Measurements from ENCODE around the gene ARSG.
A peak's percentile ranks its signal among the peaks of the same experiment; 100 is the strongest.
"Not testable (repeated sequence)": the region's sequence is repeated elsewhere in the genome, so short reads cannot be mapped to it uniquely, and the experiment has no call there.

Gene ARSG

DNA sequence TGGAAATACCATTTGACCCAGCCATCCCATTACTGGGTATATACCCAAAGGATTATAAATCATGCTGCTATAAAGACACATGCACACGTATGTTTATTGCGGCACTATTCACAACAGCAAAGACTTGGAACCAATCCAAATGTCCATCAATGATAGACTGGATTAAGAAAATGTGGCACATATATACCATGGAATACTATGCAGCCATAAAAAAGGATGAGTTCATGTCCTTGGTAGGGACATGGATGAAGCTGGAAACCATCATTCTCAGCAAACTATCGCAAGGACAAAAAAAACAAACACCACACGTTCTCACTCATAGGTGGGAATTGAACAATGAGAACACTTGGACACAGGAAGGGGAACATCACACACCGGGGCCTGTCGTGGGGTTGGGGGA is 9.3 kb upstream of the ARSG start:
- DNase-seq: not testable (repeated sequence)

DNA sequence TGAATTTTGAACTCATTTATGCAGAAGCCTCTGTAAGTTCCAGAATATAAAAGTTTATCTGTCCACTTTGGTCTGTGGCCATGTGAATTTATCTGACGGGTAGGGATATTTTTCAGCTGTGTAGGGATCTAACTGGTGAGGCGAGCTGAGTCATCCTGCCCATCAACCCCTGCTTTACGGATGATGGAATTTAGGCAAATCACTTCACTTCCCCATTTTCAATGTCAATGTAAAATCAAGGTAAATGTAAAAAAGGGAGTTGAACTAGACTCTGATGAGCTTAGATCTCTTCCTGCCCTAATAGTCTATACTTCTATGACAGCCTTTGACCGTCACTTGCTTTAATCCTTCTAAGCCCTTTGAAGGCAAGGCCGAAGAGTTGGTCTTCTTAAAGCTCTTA is 2.9 kb upstream of the ARSG start:
- no peak for DNase-seq

DNA sequence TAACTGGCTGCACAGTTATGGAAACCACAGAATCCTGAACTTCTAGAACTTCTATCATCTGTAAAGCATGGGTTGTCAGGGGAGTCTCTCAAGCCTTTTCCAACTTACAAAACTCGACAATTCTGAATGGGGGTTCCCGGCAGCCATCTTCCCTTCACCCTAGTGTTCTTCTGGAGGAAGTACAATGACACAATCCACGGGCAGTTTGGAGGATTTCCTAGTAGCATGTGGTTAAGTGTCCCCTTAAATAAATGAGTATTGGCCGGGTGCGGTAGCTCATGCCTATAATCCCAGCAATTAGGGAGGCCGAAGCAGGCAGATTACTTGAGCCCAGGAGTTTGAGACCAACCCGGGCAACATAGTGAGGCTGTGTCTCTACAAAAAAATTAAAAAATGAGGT is 2.5 kb upstream of the ARSG start:
- no peak for DNase-seq

DNA sequence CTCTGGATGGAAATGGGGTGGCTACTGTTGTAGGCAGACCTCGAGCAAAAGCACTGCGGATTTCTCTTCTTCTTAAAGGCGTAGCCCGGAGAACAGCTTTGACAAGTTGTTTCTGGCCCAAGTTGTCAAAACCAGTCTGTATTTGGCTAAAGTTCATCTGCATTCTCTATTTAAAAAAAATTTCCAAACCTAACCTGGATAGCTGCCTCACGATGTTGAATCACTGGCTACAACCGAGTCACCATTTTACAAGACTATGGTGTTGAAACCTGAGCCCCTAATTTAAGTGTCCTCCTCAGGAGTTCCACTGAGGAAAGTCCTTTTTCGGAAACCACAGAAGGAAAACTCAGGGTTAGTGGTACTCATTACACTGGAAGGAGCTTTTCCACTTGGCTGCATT is 1.8 kb upstream of the ARSG start:
- DNase-seq: no peak

DNA sequence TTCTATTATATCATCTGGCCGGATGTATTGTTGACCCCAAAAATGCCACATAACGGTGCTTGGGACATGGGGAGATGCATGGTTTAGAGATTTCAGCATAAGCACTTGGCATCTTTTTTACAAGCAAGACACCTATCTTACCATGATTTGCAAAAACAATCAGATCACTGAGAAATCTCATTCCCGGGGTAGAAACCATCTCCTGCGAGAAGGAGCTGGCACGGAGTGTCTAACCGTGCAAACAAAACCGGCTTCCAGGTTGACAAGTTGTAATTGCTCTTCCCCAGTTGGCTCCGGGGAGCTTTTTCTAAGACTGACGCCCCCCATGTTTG is 1.4 kb upstream of the ARSG start:
- DNase-seq: no peak

DNA sequence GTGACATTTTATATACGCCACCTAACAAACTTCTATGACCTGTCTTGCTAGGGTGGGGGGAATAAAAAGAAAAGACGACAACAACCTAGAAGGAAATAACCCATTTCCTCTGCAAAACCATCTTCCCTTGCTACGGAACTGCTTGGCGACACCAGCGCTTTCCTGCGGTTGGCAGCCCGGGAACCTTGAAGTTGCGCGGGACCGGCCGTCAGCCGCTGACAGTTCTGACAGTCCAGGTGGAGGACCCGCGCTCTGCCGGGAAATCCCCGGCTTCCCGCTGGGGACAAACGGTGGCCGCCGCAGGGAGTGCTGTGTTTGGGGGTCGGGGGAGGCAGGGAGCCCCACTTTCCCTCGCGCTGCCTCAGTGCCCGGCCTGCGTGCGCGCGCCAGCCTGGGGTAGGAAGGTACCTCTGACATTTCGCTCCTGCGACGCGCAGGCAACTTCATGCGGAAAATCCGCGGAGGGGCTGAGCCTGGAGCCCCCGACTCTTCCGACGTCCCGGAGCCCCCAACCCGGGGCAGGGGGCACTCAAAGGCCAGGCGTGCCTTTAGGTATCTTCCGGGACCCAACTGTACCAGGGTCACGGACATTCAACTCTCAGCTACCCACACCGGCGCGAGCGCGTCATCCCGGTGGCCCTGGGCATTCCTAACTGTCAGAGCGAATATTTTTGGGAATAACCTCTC is 884 bp upstream of the ARSG start:
- DNase-seq: no peak

DNA sequence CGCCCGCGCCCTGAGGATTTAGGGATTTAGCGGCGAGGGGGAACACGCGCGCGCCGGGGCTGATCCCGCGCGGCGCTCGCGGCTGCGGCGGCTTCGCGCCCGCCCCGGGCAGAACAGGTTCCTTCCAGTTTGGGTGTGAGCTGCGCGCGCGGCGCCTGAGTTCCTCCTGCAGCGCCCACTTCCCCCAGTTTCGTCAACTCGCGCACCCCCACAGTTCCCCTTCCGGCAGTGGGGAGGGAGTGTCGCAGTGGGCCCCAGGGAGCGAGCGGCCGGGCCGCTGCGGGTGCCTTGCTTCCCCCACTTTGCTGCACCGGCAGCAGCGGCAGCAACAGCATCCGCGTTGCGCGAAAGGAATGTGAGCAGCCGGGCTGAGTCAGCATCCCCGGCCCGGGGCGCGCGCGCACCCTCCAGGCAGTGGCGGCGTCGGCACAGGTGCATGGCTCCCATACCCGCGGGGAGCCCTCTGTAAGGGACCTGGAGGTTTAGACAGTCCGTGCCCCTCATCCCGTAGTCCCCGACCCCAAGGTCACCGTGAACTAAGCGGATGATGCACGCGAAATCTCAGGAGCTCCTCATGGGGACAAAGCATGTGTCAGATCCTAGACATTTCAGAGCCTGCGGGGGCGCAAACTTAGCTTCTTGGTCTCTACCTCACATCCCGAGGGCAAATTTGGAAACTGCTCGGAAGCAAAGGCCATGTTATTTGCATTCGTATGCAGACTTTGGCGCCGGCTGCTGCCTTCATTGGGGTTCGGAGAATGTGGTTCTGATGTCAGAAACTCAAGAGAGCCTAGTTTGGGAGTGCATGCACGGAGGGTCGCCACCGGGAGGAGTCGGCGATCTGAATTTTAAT is 767 bp downstream of the ARSG start:
- no peak for DNase-seq

DNA sequence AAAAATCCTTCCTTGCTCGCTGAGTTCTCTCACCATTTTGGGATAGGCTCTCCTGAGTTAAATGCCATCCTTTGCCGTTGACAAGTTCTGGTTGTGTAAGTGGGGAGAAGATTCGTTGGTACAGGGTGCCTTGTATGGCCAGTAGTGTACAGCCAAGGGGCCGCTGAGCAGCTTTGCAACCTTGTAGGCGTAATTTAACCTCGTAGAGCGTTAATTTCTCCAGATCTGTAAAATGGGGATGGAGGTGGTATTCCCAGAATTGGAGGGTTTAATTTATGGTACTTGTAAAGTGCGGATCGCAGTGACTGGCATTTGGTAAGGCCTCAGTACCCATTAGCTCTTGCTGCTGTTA is 1.4 kb downstream of the ARSG start:
- no peak for DNase-seq

DNA sequence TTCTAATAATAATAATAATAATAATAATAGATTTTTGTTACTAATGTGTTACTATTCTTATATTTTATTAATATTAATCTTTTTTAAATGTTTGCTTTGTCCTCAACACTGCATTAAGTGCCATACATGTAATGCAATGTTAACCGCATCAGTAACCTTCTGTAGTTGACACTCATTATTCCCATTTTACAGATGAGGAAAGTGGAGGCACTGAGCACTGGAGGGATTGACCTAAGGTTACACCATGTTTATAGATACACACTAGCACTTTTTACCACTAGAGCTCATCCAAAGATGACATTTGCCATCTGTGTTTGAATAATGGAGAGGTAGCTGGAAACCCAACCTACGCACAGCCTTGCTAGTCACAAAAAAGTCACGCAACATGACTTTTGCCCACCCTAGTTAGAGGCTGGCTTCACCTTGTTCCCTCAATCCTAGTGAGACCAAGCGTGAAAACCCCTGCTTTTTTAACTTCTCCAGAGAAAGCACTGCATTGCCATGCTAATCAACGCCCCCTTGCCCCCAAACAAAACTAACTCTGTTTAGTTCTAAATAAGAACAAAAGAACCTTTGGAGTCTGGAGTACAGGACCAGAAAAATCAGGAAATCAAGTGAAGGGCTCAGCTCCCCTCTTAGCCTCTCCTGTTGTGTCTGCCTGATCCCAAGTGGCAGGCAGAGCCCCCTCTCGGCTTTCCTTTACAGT is 2.3 kb downstream of the ARSG start:
- no peak for DNase-seq

DNA sequence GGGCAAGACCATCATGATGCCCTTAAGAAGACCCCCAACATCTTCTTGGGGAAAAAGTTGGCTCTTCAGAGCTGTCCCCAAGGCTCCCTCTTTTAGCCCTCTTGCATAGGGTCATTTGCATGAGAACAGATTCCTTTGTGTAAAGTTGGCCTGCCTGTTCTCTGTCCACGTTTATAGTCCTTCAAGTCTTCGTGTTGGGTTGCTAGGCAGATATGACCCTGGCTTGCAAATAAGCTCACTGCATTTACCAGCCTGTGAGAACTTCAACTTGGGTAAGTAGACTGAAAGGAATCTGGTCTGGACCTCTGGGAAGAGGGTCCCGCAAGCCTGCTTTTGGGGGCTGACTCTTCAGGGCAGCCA is 2.9 kb downstream of the ARSG start:
- DNase-seq: no peak

DNA sequence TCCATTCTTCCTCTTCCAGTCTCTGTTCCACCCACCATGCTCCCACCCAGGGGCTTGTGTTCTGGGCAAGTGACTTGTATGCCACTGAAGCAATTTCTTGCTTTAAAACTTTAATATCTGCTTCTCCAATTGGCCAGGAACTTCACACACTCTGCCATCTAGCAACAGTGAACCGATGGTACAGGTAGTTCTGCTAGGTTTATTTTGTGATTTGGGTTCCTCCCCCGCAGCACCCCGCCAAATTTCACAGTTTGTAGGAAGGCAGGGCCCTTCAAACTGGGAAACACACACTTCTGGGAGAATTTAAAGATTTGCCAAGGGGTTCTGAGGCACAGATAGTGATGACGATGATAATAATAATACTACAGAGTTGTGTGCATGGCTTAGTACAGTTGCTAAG is 3.3 kb downstream of the ARSG start:
- no peak for DNase-seq

DNA sequence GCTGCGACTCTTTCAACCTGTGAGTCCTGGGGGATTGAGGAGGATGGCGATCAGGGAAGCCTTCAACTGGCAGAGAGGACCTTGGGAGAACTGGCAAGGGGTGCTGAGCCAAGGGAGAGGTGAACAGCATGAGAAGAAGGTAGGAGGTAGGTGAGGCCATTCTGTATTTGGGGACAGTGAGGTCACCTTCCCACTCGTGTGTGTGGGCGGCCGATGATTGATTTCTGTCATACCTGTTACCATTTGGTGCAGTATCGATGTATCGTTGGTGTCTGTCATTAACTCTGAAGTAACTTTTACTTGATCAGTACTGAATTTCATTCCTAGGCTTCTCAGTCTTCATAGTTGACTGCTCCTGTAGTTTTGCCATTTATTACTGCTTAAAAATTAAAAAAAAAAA is 3.8 kb downstream of the ARSG start:
- DNase-seq: no peak

DNA sequence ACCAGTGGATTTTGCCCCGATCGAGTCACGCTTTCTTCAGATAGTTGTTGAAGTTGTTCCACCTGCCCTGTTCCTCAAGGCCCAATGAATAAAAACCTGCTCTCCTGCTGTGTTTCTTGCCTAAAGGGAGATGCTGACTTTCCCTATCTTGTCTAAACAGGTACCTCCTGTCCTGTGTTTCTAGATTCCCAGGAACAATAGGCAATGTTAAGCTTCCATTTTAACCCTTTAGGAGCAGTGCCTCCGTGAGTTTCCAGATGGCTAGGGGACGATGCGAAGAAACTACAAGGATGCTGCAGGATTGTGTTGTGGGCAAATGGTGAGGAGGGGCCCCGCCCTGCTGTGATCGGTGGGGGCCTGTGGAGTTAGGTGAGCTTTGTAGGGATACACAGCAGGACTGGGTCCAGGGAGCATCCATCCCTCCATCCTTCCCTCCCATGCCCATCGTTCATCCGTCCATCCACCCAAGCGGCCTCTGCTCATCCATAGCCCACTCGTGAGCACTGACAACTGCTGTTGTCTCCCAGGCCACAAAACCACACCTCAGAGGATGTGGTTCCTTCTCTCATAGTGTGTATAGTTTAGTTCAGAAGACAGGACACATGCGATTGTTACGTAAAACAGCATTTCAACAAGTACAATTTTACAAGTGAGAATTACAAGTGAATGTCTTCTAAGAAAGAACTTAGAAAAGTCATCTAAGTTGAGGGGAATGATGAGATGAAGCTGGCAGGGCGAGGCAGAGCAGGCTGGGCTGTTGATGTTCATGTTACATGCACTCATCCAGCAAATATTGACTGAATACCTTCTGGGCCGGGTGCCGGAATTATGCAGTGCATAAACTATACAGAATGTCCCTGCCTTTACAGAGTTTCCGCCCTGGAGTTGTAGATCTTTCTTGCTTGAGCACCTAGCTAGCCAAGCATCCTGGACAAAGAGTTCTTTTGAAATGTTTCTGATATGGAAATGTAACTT is 5.2 kb downstream of the ARSG start:
- no peak for DNase-seq

DNA sequence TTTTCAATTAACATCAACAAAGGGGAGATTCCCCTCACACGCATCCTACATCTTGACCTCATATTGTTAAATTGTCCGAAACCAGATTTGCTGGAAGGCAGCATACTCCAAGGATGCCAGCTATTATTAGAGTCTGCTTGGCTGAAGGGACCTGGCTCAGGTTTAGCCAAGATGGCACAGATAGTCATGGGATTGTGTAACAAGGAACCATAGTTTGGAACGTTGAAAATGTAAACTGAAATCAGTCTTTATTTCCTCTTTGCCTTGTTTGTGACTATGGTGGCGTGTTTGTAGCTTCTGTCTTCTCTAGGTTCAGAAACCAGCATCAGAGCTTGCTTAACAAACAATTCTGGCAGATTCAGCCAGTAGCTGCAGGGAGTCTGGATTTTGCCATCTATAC is 5.9 kb downstream of the ARSG start:
- DNase-seq: no peak

DNA sequence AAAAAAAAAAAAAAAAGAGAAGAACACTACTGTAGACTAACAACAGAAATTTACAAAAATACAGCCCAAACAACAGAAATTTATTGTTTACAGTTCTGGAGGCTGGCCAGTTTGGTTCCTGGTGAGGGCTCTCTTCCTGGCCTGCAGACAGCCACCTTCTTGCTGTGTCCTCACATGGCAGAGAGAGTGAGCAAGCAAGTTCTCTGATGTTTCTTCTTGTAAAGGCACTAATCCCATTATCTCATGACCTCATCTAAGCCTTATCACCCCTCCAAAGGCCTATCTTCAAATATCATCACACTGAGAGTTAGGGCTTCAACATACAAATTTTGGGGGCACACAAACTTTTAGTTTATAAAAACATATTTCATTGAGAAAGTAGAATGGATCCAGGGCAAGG is 7.3 kb downstream of the ARSG start:
- no peak for DNase-seq

DNA sequence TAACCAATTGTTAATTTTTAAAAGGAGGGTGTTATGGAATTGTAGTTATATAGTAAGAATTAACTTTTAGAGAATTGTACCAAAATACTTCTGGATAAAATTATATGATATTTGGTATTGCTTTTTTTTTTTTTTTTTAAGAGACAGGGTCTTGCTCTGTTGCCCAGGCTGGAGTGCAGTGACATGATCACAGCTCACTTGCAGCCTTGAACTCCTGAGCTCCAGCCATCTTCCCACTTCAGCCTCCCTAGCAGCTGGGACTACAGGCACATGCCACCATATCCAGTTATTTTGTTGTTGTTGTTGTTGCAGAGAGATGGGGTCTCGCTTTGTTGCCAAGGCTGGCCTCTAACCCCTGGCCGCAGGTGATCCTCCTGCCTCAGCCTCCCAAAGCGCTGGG is 8.5 kb downstream of the ARSG start:
- no peak for DNase-seq

DNA sequence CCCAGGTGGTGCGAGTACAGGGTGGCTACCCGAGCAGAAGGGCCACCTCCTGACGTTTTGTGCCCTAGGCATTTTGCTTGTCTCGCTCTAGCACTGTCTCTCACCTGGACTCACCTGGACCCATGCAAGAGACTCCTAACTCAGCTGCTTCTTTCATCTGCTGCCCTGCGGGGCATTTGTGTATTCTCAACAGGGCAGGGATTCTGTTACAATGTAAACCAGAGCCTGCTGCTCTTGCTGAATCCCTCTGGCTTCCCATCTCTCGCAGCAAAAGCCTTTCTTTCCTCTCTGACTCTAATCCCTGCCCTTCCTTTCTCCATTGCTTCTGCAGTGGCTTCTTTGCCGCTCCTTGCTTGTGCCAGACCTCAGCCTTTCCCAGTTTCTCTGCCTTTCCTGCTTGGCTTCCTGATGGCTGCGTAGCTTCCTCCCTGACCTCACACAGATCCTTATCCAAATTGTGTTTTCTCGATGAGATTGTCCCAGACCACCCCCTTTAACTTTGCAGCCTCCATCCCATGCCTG is 10.2 kb downstream of the ARSG start:
- peak; percentile 31 for DNase-seq

DNA sequence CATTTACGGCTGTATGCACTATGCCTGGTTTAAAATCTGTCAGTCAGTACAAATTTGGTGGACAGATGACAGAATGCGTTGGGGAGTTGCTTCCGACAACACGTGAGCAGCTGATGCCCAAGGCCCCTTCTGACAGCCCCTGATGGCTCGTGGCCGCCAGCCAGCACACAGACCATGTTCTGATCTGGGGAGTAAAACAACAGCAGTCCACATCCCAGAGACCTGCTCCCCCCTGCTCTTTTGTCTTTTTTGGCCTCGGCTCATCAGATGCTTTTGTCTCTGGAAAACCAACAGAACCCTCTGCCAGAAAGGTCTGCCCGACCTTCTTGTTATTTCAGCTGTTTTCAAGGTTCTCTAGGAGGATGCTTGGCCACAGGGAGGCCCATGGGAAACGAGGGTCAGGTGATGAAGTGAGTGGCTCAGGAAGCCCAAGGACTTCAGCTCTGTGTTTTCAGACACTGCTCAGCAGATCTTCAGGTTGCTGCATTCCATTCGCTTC is 10.8 kb downstream of the ARSG start:
- peak; percentile 22 for DNase-seq

DNA sequence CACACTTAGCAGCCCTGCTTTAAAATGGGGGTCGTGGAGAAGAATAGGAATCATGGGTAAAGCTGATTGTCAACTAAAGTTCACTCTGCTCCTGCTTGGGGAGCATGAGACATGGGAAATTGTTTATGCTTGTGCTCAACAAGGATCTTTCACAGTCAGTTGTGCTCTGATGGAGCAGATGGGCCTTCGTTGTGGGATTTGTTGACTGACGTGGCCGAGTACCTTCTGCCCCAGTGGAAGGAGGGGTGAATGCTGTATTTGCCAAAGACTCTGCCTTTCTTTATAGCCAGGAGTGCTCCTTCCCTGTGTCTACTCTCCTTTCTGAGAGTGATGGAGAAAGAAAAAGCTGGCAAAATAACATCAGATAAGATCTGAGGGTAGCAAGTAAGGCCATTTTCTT is 11.4 kb downstream of the ARSG start:
- peak; percentile 10 for DNase-seq

DNA sequence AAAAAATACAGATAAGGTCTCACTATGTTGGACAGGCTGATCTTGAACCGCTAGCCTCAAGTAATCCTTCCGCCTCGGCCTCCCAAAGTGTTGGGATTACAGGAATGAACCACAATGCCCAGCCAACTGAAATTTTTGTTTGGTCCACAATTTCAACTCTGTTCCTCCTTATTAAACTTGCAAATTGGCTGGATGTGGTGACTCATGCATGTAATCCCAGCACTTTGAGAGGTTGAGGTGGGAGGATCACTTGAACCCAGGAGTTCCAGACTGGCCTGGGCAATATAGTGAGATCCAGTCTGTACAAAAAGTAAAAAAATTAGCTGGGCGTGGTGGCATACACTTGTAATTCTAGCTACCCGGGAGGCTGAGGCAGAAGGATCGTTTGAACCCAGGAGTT is 13.4 kb downstream of the ARSG start:
- no peak for DNase-seq

DNA sequence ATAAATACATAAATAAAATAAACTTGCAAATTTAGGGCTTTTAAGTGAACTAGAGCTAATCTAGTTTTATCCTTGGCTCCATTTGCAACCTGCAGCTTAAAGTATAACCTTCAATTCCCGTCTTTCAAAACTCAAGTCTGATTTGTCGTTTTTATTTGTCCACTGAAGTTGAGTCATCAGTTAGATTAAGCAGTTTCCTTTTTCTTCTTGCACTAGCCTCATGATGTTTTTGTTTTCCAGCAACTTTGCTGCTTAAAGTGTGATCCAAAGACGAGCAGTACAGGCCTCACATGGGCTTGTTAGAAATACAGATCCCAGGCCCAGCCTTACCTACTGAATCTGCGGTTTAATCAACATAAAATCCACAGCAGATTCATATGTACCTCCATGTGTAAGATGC is 13.8 kb downstream of the ARSG start:
- DNase-seq: no peak

DNA sequence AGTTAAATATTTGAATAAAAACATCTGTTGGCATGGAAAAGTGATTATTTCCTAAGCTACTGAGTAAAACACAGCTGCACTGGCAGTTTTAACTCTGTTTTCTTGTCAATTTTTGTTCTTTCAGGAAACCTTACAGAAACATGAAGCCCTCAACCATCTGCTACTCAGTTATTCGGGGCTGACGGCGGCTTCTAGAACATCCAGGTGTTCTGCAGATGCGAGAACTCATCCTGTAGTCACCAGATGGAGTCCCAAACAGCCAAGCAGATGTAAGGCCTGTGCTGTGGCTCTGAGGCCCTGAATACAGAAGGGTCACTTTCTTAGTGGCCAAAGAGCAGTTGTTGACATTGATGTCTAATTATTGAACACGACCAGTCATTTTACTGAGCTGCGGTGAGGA is 15.5 kb downstream of the ARSG start:
- no peak for DNase-seq

DNA sequence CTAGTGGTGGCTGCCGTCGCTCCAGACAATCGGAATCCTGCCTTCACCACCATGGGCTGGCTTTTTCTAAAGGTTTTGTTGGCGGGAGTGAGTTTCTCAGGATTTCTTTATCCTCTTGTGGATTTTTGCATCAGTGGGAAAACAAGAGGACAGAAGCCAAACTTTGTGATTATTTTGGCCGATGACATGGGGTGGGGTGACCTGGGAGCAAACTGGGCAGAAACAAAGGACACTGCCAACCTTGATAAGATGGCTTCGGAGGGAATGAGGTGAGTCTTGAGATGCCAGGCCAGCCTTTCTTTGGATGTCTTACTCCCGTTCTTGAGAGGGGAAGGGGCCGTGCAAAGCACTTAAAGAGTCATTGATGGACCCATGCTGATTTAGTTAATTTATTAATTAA is 16.1 kb downstream of the ARSG start:
- DNase-seq: no peak

Data from NCI-H2029 treated with DMSO at 0.1 percent for 48 hours (cell line).